Prostate gland (tissue), 2 donors: Measurements from ENCODE around the gene CLEC12A. TPM values are rescaled to one million over a fixed set of nuclear protein-coding genes. Genes with fewer than 3 reads are reported as not detected.
"Not testable (repeated sequence)": the region's sequence is repeated elsewhere in the genome, so short reads cannot be mapped to it uniquely, and the experiment has no call there.

Source experiments
- DNase-seq: peaks from one replicate; pipeline ENCODE4 v3.0.0-alpha.2; 2019; ENCODE audit warnings: low spot score
- H3K27ac ChIP-seq, 2 donors: fragments of 200-600 bp; sonication (generic); 2 replicates each; pipeline ENCODE4 v1.5.1; 2017 to 2019
- H3K27me3 ChIP-seq: fragments of 200-600 bp; sonication (generic); replicated peaks from 2 replicates; pipeline ENCODE4 v1.5.1; 2019; ENCODE audit not compliant: insufficient read depth
- H3K36me3 ChIP-seq, 2 donors: fragments of 200-600 bp; sonication (generic); 1 replicate in 1 of 2; 2 replicates in 1 of 2; pipeline versions ENCODE4 v1.5.1 to v1.8.1; 2017 to 2019
- H3K4me1 ChIP-seq: fragments of 200-600 bp; sonication (generic); replicated peaks from 2 replicates; pipeline ENCODE4 v1.5.1; 2019
- H3K4me3 ChIP-seq, 2 donors: fragments of 200-600 bp; sonication (generic); 2 replicates each; pipeline ENCODE4 v1.5.1; 2017 to 2019
- H3K9me3 ChIP-seq: fragments of 200-600 bp; sonication (generic); 2 replicates; pipeline ENCODE4 v1.5.1; 2017
- CTCF ChIP-seq, 4 experiments: fragments of 200-600 bp in 2 of 4; fragments of 450-650 bp in 2 of 4; sonication (generic) in 2 of 4; IDR thresholded peaks; 1 replicate in 3 of 4; 2 replicates in 1 of 4; pipeline ENCODE4 v1.5.1; 2016 to 2019; ENCODE audit warnings: antibody characterized with exemption in 4 of 4, mild to moderate bottlenecking in 2 of 4, moderate library complexity in 2 of 4
- POLR2A ChIP-seq: fragments of 450-650 bp; IDR thresholded peaks from one replicate; pipeline ENCODE4 v1.6.1; 2016; ENCODE audit warnings: antibody characterized with exemption, mild to moderate bottlenecking
- POLR2AphosphoS5 ChIP-seq: sonication (generic); formaldehyde crosslinking; IDR thresholded peaks from one replicate; pipeline ENCODE4 v1.6.1; 2017; ENCODE audit warnings: antibody characterized with exemption
- WGBS: methylation state at CpG from one replicate; pipeline ENCODE4 v1.1.5; 2018; 5-methylcytosine and 5-hydroxymethylcytosine counted together
- intact Hi-C: fragments of 100-400 bp; cut with DNase I; formaldehyde crosslinking; loops from one replicate; pipeline ENCODE4 v1.14.2; 2022
- total RNA-seq, 2 donors: library from RNA; depleted of rRNA; stranded (reverse); fragments of >200 nt; gene quantifications; one replicate each; pipeline ENCODE4 v1.1.0, GENCODE V29; 2016

CLEC12A gene
- total RNA-seq, 2 donors from 2014 or later, result 0.18 TPM; not detected in 1

- no peak overlapping the region for H3K27ac ChIP-seq
- H3K4me3 ChIP-seq, result no peak overlapping the region
- H3K27me3 ChIP-seq, result no peaks in the 10 kb centered on the region
- TF ChIP-seq CTCF (IDR thresholded peaks at IDR 0.05) (no peak), POLR2AphosphoS5 (no peak), POLR2A (no peak)
- no peaks in the 10 kb centered on the region for H3K36me3 ChIP-seq
- intact Hi-C loops, result no loop called here
- H3K9me3 ChIP-seq, result no peaks in the 10 kb centered on the region
- no peak for DNase-seq
- WGBS, result 65% methylated on average over 3 of the region's 3 CpGs
- no peaks in the 10 kb centered on the region for H3K4me1 ChIP-seq
These were observed 22.5 kb upstream of the CLEC12A start for GRCh38 chr12:9948606-9949296.

- H3K9me3 ChIP-seq, result no peaks in the 10 kb centered on the region
- H3K27ac ChIP-seq, result no peak overlapping the region
- H3K36me3 ChIP-seq, result no peaks in the 10 kb centered on the region
- intact Hi-C loops, result no loop called here
- TF ChIP-seq POLR2AphosphoS5 (no peak), CTCF (IDR thresholded peaks at IDR 0.05) (no peak), POLR2A (no peak)
- H3K27me3 ChIP-seq, result no peaks in the 10 kb centered on the region
- 83% methylated on average over 5 of the region's 5 CpGs for WGBS
- no peak overlapping the region for H3K4me3 ChIP-seq
- DNase-seq, result no peak
- no peaks in the 10 kb centered on the region for H3K4me1 ChIP-seq
These were observed 20.1 kb upstream of the CLEC12A start for GRCh38 chr12:9951026-9951675.

GRCh38 chr12:9952954-9953729 lies 18.1 kb upstream of the CLEC12A start:
- H3K4me3 ChIP-seq, intact Hi-C loops, H3K27ac ChIP-seq, H3K27me3 ChIP-seq, H3K36me3 ChIP-seq, H3K4me1 ChIP-seq, H3K9me3 ChIP-seq, DNase-seq: not testable (repeated sequence)
- no CpG with 5 or more reads among the region's 55 CpGs for WGBS

GRCh38 chr12:9957834-9958233 lies 13.4 kb upstream of the CLEC12A start:
- intact Hi-C loops, result no loop called here
- H3K36me3 ChIP-seq, result no peaks in the 10 kb centered on the region
- no peak for DNase-seq
- H3K27ac ChIP-seq, result no peak overlapping the region
- no peak overlapping the region for H3K4me3 ChIP-seq
- no peaks in the 10 kb centered on the region for H3K9me3 ChIP-seq
- TF ChIP-seq POLR2A (no peak), POLR2AphosphoS5 (no peak), CTCF (IDR thresholded peaks at IDR 0.05) (no peak)
- H3K4me1 ChIP-seq, result no peaks in the 10 kb centered on the region
- H3K27me3 ChIP-seq, result no peaks in the 10 kb centered on the region

GRCh38 chr12:9960590-9960989 lies 10.6 kb upstream of the CLEC12A start:
- H3K9me3 ChIP-seq, result no peaks in the 10 kb centered on the region
- TF ChIP-seq POLR2AphosphoS5 (no peak), POLR2A (no peak), CTCF (IDR thresholded peaks at IDR 0.05) (no peak)

More at GRCh38 chr12:9960590-9960989, 10.6 kb upstream of the CLEC12A start:
- no peaks in the 10 kb centered on the region for H3K27me3 ChIP-seq
- no peaks in the 10 kb centered on the region for H3K4me1 ChIP-seq
- no peak overlapping the region for H3K27ac ChIP-seq
- H3K36me3 ChIP-seq, result no peaks in the 10 kb centered on the region
- 60% methylated on average over 5 of the region's 5 CpGs for WGBS
- intact Hi-C loops, result no loop called here
- DNase-seq, result no peak
- H3K4me3 ChIP-seq, result no peak overlapping the region
